HepG2 (cell line): ENCODE data around the gene JPH4. TPM values are rescaled to one million over a fixed set of nuclear protein-coding genes. Genes with fewer than 3 reads are reported as not detected.

Experiments
- ARID5B ChIP-seq: IDR thresholded peaks from 2 replicates; pipeline ENCODE4 v1.4.0; 2020; ENCODE audit warnings: mild to moderate bottlenecking, missing genetic modification reagents
- ARNTL ChIP-seq: sonication (generic); formaldehyde crosslinking; IDR thresholded peaks from 2 replicates; pipeline ENCODE4 v1.4.0; 2020; ENCODE audit warnings: mild to moderate bottlenecking, missing genetic modification reagents
- ERF ChIP-seq: IDR thresholded peaks from 2 replicates; pipeline ENCODE4 v1.6.1; 2018; ENCODE audit warnings: missing biosample characterization, missing genetic modification reagents
- ETV5 ChIP-seq: IDR thresholded peaks from 2 replicates; pipeline ENCODE4 v1.6.1; 2018; ENCODE audit warnings: missing biosample characterization, missing genetic modification reagents, inconsistent platforms, borderline replicate concordance
- KDM1A ChIP-seq: IDR thresholded peaks from 2 replicates; pipeline ENCODE4 v1.6.1; 2016; ENCODE audit warnings: missing compliant biosample characterization
- MIXL1 ChIP-seq: IDR thresholded peaks from 2 replicates; pipeline ENCODE4 v1.6.1; 2016
- MTF1 ChIP-seq: sonication (generic); formaldehyde crosslinking; IDR thresholded peaks from 2 replicates; pipeline ENCODE4 v1.5.0; 2020; ENCODE audit warnings: missing genetic modification reagents
- PBX3 ChIP-seq: sonication (generic); formaldehyde crosslinking; IDR thresholded peaks from 2 replicates; pipeline ENCODE4 v1.8.1; 2023; ENCODE audit warnings: missing genetic modification reagents, inconsistent platforms, borderline replicate concordance
- PHF20 ChIP-seq: sonication (generic); formaldehyde crosslinking; IDR thresholded peaks from 2 replicates; pipeline ENCODE4 v1.5.0; 2020; ENCODE audit warnings: mild to moderate bottlenecking, missing genetic modification reagents
- RFX1 ChIP-seq: fragments of 450-650 bp; IDR thresholded peaks from 2 replicates; pipeline ENCODE4 v1.6.1; 2017
- SMARCE1 ChIP-seq: fragments of 450-650 bp; IDR thresholded peaks from 2 replicates; pipeline ENCODE4 v1.6.1; 2017; ENCODE audit warnings: borderline replicate concordance
- SP4 ChIP-seq: sonication (generic); formaldehyde crosslinking; IDR thresholded peaks from 2 replicates; pipeline ENCODE4 v1.8.1; 2023; ENCODE audit warnings: mild to moderate bottlenecking, missing genetic modification reagents
- TEAD3 ChIP-seq: optimal IDR thresholded peaks from 2 replicates; pipeline ENCODE3; 2016; ENCODE audit warnings: borderline replicate concordance
- ZFY ChIP-seq: sonication (generic); formaldehyde crosslinking; IDR thresholded peaks from 2 replicates; pipeline ENCODE4 v1.4.0; 2020; ENCODE audit warnings: missing genetic modification reagents
- ZKSCAN8 ChIP-seq: IDR thresholded peaks from 2 replicates; pipeline ENCODE4 v1.6.1; 2016; ENCODE audit warnings: borderline replicate concordance, missing genetic modification reagents, missing compliant biosample characterization
- ZNF10 ChIP-seq: sonication (generic); formaldehyde crosslinking; IDR thresholded peaks from 2 replicates; pipeline ENCODE4 v1.4.0; 2020; ENCODE audit warnings: mild to moderate bottlenecking, low read depth, missing genetic modification reagents, borderline replicate concordance
- ZNF136 ChIP-seq: sonication (generic); formaldehyde crosslinking; IDR thresholded peaks from 2 replicates; pipeline ENCODE4 v1.8.1; 2022; ENCODE audit warnings: low read depth, mild to moderate bottlenecking, moderate library complexity, missing genetic modification reagents
- ZNF362 ChIP-seq: sonication (generic); formaldehyde crosslinking; IDR thresholded peaks from 2 replicates; pipeline ENCODE4 v1.4.0; 2020; ENCODE audit warnings: missing genetic modification reagents, mild to moderate bottlenecking, borderline replicate concordance
- ZNF670 ChIP-seq: sonication (generic); formaldehyde crosslinking; IDR thresholded peaks from 2 replicates; pipeline ENCODE4 v1.8.0; 2022; ENCODE audit warnings: mild to moderate bottlenecking, missing genetic modification reagents, borderline replicate concordance
- ZNF724P ChIP-seq: sonication (generic); formaldehyde crosslinking; IDR thresholded peaks from 2 replicates; pipeline ENCODE4 v1.8.0; 2022; ENCODE audit warnings: missing genetic modification reagents, borderline replicate concordance
- ZNF746 ChIP-seq: sonication (generic); formaldehyde crosslinking; IDR thresholded peaks from 2 replicates; pipeline ENCODE4 v1.8.0; 2022; ENCODE audit warnings: mild to moderate bottlenecking, missing genetic modification reagents
- polyA plus RNA-seq, 8 experiments: library from polyadenylated mRNA; depleted of rRNA in 3 of 8; stranded (reverse) in 7 of 8; unstranded in 1 of 8; fragments of >200 nt; fragmentation: Illumina TruSeq in 4 of 8; extraction: Trizol in 4 of 8; gene quantifications; 2 replicates each; pipeline versions ENCODE4 v1.2.1 to v1.2.3, GENCODE V29; 2011 to 2016; ENCODE audit warnings: low read depth in 4 of 8, missing spikeins in 1 of 8, mixed read lengths in 1 of 8; ENCODE audit not compliant: insufficient read depth in 1 of 8
- total RNA-seq, 5 experiments: library from RNA; depleted of rRNA; stranded (reverse); fragments of >200 nt; fragmentation: Illumina TruSeq; extraction: Trizol; gene quantifications; 2 replicates each; pipeline ENCODE4 v1.2.3, GENCODE V29; 2016; ENCODE audit warnings: low read depth in 1 of 5
- TF ChIP-seq, protein P1 (sequence below): sonication (generic); formaldehyde crosslinking; IDR thresholded peaks from 2 replicates; pipeline ENCODE4 v1.5.0; 2020; ENCODE audit warnings: mild to moderate bottlenecking, missing genetic modification reagents

JPH4 gene
- total and polyA plus RNA-seq, 2 of the 13 experiments (the other 11 are each of a cell fraction or from before 2014, with no cell fraction given) = 0.08 to 0.22 TPM

DNA sequence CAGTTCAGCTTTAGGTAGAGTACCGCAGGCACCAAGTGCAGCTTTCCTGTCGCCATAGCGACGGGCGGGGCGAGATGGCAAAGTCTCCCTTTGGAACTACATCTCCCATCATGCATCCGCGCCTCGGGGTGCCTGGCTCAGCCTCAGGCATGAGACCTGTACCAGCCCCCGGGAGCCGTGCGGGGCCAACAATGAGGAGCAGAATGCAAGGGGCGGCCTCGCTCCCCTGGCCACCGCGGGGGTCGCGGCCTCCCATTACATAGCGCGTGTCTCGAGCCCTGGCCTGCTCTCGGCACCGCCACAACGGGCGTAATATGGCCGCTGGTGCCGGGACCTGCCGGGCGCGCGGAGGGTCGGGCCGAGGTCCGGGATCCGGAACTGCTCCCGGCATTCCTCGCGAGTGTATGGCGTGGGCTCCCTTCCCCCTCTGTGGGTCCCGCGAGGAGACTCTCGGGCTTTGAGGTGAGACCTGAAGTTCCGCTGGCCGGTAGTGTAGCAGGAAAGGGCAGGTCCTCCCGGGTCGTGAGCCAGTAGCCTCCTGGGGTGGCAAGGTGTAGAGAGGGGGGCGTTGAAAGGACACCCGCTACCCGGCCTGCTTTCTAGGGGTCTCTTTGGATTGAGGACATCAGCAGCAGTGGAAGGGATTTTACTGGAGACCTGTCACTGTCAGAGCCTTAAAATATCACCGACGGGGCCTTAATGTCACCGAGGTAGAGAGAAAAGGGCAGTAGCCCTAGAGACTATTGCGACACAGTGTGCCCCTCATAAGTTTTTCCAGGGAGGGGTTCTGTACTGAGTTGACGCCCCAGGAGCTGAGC, 22.5 kb downstream of the JPH4 start, which contains the start of gene THTPA (continued):
- TF ChIP-seq ERF (CRISPR knock-in tag) = peak; percentile 92
- TF ChIP-seq PBX3 (CRISPR knock-in tag) = peak; percentile 92; the same call in 1 of the 2 replicates
- peak; percentile 100 for TF ChIP-seq ZNF670
- peak; percentile 100 for TF ChIP-seq RFX1
- TF ChIP-seq ZNF10 = peak; percentile 95; the same call in 1 of the 2 replicates
- TF ChIP-seq, protein P1, sequence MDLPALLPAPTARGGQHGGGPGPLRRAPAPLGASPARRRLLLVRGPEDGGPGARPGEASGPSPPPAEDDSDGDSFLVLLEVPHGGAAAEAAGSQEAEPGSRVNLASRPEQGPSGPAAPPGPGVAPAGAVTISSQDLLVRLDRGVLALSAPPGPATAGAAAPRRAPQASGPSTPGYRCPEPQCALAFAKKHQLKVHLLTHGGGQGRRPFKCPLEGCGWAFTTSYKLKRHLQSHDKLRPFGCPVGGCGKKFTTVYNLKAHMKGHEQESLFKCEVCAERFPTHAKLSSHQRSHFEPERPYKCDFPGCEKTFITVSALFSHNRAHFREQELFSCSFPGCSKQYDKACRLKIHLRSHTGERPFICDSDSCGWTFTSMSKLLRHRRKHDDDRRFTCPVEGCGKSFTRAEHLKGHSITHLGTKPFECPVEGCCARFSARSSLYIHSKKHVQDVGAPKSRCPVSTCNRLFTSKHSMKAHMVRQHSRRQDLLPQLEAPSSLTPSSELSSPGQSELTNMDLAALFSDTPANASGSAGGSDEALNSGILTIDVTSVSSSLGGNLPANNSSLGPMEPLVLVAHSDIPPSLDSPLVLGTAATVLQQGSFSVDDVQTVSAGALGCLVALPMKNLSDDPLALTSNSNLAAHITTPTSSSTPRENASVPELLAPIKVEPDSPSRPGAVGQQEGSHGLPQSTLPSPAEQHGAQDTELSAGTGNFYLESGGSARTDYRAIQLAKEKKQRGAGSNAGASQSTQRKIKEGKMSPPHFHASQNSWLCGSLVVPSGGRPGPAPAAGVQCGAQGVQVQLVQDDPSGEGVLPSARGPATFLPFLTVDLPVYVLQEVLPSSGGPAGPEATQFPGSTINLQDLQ (CRISPR knock-in tag) = peak; percentile 98; the same call in 1 of the 2 replicates
- peak; percentile 100 for TF ChIP-seq ZFY
- peak; percentile 89 for TF ChIP-seq TEAD3 (CRISPR knock-in tag)
- TF ChIP-seq SP4 (CRISPR knock-in tag) = peak; percentile 89
- peak; percentile 99 for TF ChIP-seq ZNF136 (CRISPR knock-in tag)
- peak; percentile 86 for TF ChIP-seq MTF1
- TF ChIP-seq ARNTL (CRISPR knock-in tag) = peak; percentile 93
- peak; percentile 89 for TF ChIP-seq ARID5B (CRISPR knock-in tag)
- peak; percentile 59 for TF ChIP-seq KDM1A (CRISPR knock-in tag)
- peak; percentile 98 for TF ChIP-seq PHF20 (CRISPR knock-in tag)
- peak; percentile 94; the same call in 1 of the 2 replicates for TF ChIP-seq ZNF746 (CRISPR knock-in tag)
- peak; percentile 69; the same call in 1 of the 2 replicates for TF ChIP-seq MIXL1 (CRISPR knock-in tag)
- TF ChIP-seq ZKSCAN8 = peak; percentile 96
- peak; percentile 75; the same call in 1 of the 2 replicates for TF ChIP-seq ZNF362 (CRISPR knock-in tag)
- TF ChIP-seq ZNF724P = peak; percentile 98
- peak; percentile 95 for TF ChIP-seq ETV5 (CRISPR knock-in tag)
- TF ChIP-seq SMARCE1 = no peak
